Measurements from ENCODE around the gene THSD1. TPM values are rescaled to one million over a fixed set of nuclear protein-coding genes. Genes with fewer than 3 reads are reported as not detected.

Gene THSD1
- polyA plus RNA-seq, 1 donor (not counting 4 experiments of a cell fraction or from before 2014, with no cell fraction given): 9.2 TPM

DNA sequence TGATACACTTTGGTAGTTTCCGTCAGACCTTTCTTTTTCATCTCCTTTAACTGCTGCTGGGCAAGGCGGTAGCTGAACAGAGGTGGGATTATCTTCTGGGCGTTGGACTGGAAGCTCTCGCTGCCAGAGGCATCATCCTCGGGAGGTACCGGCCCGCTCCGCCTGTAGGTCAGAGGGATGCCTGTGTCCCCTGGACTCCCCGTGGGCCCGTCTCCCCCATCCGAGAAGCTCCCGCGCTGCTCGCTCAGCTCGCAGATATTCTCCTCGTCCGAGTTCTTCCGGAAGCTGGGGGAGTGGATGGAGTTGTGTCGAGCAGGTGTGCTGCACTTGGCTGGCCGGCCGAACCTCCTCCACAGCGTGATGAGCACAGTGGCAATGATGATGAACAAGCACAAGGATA is 27.7 kb downstream of the THSD1 start:
- no peaks in the 10 kb centered on the region for H3K79me2 ChIP-seq (ENCODE audit: control insufficient read depth, insufficient read depth, low read length)
- DNase-seq (ENCODE audit: low read depth, low spot score): no peak
- H4K20me1 ChIP-seq (ENCODE audit: control insufficient read depth, extremely low read depth, insufficient read depth, low read length): no peaks in the 10 kb centered on the region
- no peak for FAIRE-seq
- no peak overlapping the region for H3K4me3 ChIP-seq (ENCODE audit: control insufficient read depth in 2 of 3, extremely low read depth in 1 of 3, insufficient read depth in 2 of 3, low read depth in 1 of 3, low read length in 3 of 3)
- TF ChIP-seq, protein P1, sequence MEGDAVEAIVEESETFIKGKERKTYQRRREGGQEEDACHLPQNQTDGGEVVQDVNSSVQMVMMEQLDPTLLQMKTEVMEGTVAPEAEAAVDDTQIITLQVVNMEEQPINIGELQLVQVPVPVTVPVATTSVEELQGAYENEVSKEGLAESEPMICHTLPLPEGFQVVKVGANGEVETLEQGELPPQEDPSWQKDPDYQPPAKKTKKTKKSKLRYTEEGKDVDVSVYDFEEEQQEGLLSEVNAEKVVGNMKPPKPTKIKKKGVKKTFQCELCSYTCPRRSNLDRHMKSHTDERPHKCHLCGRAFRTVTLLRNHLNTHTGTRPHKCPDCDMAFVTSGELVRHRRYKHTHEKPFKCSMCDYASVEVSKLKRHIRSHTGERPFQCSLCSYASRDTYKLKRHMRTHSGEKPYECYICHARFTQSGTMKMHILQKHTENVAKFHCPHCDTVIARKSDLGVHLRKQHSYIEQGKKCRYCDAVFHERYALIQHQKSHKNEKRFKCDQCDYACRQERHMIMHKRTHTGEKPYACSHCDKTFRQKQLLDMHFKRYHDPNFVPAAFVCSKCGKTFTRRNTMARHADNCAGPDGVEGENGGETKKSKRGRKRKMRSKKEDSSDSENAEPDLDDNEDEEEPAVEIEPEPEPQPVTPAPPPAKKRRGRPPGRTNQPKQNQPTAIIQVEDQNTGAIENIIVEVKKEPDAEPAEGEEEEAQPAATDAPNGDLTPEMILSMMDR (optimal IDR thresholded peaks at IDR 0.05 in 1 of 3, IDR thresholded peaks at IDR 0.05 in 1 of 3, conservative IDR thresholded peaks at IDR 0.05 in 1 of 3; ENCODE audit: extremely low read depth in 1 of 3, insufficient read depth in 2 of 3, low read length in 3 of 3): no peak
- TF ChIP-seq EZH2 (IDR thresholded peaks at IDR 0.05; ENCODE audit: low read length): no peak
- H3K9ac ChIP-seq (ENCODE audit: control insufficient read depth, extremely low read depth, insufficient read depth, low read length): no peak overlapping the region
- H3K9me1 ChIP-seq (ENCODE audit: control insufficient read depth, extremely low read depth, insufficient read depth, low read length): no peaks in the 10 kb centered on the region
- no peak overlapping the region for H3K27ac ChIP-seq (ENCODE audit: control insufficient read depth, insufficient read depth, low read length)
- no peak overlapping the region for H2AFZ ChIP-seq (ENCODE audit: control insufficient read depth, low read length)
- no peaks in the 10 kb centered on the region for H3K9me3 ChIP-seq (ENCODE audit: control insufficient read depth, low read depth, low read length)
- no peak overlapping the region for H3K4me2 ChIP-seq (ENCODE audit: control insufficient read depth, extremely low read depth, insufficient read depth, low read depth, low read length)
- H3K27me3 ChIP-seq (ENCODE audit: control insufficient read depth, extremely low read depth, insufficient read depth, low read length): no peaks in the 10 kb centered on the region
- H3K4me1 ChIP-seq (ENCODE audit: control insufficient read depth, extremely low read depth, insufficient read depth, low read length): peaks cover 4% of the 10 kb centered on the region
- dilution Hi-C loops (cut with MboI; ENCODE audit: extremely low pct_ligation_motif_present, low sequenced_read_pairs): no loop called here
- peaks cover 6 to 14% of the 10 kb centered on the region in 2 experiments for H3K36me3 ChIP-seq (ENCODE audit: control insufficient read depth in 2 of 2, extremely low read depth in 1 of 2, insufficient read depth in 2 of 2, low read length in 2 of 2)

DNA sequence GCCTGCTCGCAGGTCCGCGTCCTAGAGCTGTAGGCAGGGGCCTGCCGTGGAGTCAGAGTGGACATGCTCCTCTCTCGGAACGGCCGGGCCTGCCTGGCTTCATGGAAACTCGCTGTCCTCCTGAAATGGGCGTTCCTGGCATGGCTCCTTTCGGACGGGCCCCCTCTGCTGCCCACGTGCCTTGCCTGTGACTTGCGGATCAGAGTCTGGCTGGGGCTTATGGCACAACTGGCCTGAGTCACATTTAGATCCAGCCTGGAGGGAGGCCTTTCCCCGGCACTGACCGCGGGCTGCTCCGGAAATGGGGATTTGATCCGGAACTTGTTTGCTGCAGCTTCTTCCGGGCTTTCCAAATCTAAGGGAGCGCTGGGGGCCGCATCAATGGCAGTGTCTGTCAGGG is 28.1 kb downstream of the THSD1 start:
- TF ChIP-seq, protein P1 (optimal IDR thresholded peaks at IDR 0.05 in 1 of 3, IDR thresholded peaks at IDR 0.05 in 1 of 3, conservative IDR thresholded peaks at IDR 0.05 in 1 of 3; ENCODE audit: extremely low read depth in 1 of 3, insufficient read depth in 2 of 3, low read length in 3 of 3): no peak
- TF ChIP-seq EZH2 (IDR thresholded peaks at IDR 0.05; ENCODE audit: low read length): no peak
- FAIRE-seq (no peak), DNase-seq (ENCODE audit: low read depth, low spot score) (no peak)
- no peaks in the 10 kb centered on the region for H4K20me1 ChIP-seq (ENCODE audit: control insufficient read depth, extremely low read depth, insufficient read depth, low read length)
- no peak overlapping the region for H3K4me2 ChIP-seq (ENCODE audit: control insufficient read depth, extremely low read depth, insufficient read depth, low read depth, low read length)
- no peak overlapping the region for H2AFZ ChIP-seq (ENCODE audit: control insufficient read depth, low read length)
- no peaks in the 10 kb centered on the region for H3K9me3 ChIP-seq (ENCODE audit: control insufficient read depth, low read depth, low read length)
- H3K9me1 ChIP-seq (ENCODE audit: control insufficient read depth, extremely low read depth, insufficient read depth, low read length): no peaks in the 10 kb centered on the region
- H3K4me3 ChIP-seq (ENCODE audit: control insufficient read depth in 2 of 3, extremely low read depth in 1 of 3, insufficient read depth in 2 of 3, low read depth in 1 of 3, low read length in 3 of 3): no peak overlapping the region
- no peak overlapping the region for H3K27ac ChIP-seq (ENCODE audit: control insufficient read depth, insufficient read depth, low read length)
- H3K9ac ChIP-seq (ENCODE audit: control insufficient read depth, extremely low read depth, insufficient read depth, low read length): no peak overlapping the region
- dilution Hi-C loops (cut with MboI; ENCODE audit: extremely low pct_ligation_motif_present, low sequenced_read_pairs): no loop called here
- H3K36me3 ChIP-seq (ENCODE audit: control insufficient read depth in 2 of 2, extremely low read depth in 1 of 2, insufficient read depth in 2 of 2, low read length in 2 of 2): peaks cover 6 to 14% of the 10 kb centered on the region in 2 experiments
- peaks cover 8% of the 10 kb centered on the region for H3K4me1 ChIP-seq (ENCODE audit: control insufficient read depth, extremely low read depth, insufficient read depth, low read length)
- no peaks in the 10 kb centered on the region for H3K27me3 ChIP-seq (ENCODE audit: control insufficient read depth, extremely low read depth, insufficient read depth, low read length)
- no peaks in the 10 kb centered on the region for H3K79me2 ChIP-seq (ENCODE audit: control insufficient read depth, insufficient read depth, low read length)
